K562 (cell line): ENCODE data around the gene MAPK4. TPM values are rescaled to one million over a fixed set of nuclear protein-coding genes. Genes with fewer than 3 reads are reported as not detected.

Experiments
- ATAC-seq: fragments of 200-7000 bp; cut with Tn5 transposase; 3 replicates; pipeline ENCODE4 v1.9.1; 2020; ENCODE audit warnings: moderate library complexity
- BruUV-seq: library from RNA; stranded (reverse); fragments of 400-500 nt; replicated peaks from 2 replicates; lab custom pipeline; 2021; lab: Mats Ljungman, UMichigan
- CTCF ChIA-PET: fragments of 300-600 bp; formaldehyde crosslinking; extraction: SDS; loops from one replicate; lab custom pipeline; 2021; ENCODE audit warnings: low intra/inter-chr PET ratio; lab: Yijun Ruan, JAX
- POLR2A ChIA-PET: fragments of 300-600, 350-650 bp; sonication (Branson Sonifier 250); formaldehyde crosslinking; extraction: SDS; loops from one replicate; lab custom pipeline; 2021; ENCODE audit warnings: antibody characterized with exemption, inconsistent platforms; lab: Yijun Ruan, JAX
- DNase-seq, 4 experiments: peaks; one replicate each; pipeline versions ENCODE4 v3.0.0 to v3.0.0-alpha.2; 2011 to 2018; ENCODE audit warnings: low spot score in 3 of 4, mixed read lengths in 3 of 4; ENCODE audit errors: extremely low read depth in 1 of 4
- FAIRE-seq: peaks from 2 replicates; lab custom pipeline; 2011; peaks lifted over from hg19 to GRCh38; lab: Jason Lieb, UNC
- H2AFZ ChIP-seq: 2 replicates; pipeline ENCODE4 v1.6.0; 2011; ENCODE audit warnings: low read depth, low read length, control low read depth, inconsistent platforms
- H3K27ac ChIP-seq: fragments of 200-600 bp; 3 replicates; pipeline ENCODE4 v1.8.0; 2011; ENCODE audit warnings: low read depth, mild to moderate bottlenecking, control low read depth, inconsistent platforms, low read length, moderate library complexity, mixed read lengths; ENCODE audit errors: extremely low read depth
- H3K27me3 ChIP-seq, 2 experiments: fragments of 300-600 bp in 1 of 2; 2 replicates in 1 of 2; 3 replicates in 1 of 2; pipeline versions ENCODE4 v1.6.0 to v1.8.0; 2011; ENCODE audit warnings: inconsistent platforms in 2 of 2, low read length in 2 of 2, mild to moderate bottlenecking in 1 of 2, mixed read lengths in 1 of 2, moderate library complexity in 1 of 2; ENCODE audit not compliant: control insufficient read depth in 2 of 2, insufficient read depth in 2 of 2
- H3K36me3 ChIP-seq: fragments of 300-600 bp; 3 replicates; pipeline ENCODE4 v1.8.0; 2011; ENCODE audit warnings: mild to moderate bottlenecking, low read length, inconsistent platforms; ENCODE audit not compliant: control insufficient read depth, insufficient read depth
- H3K4me1 ChIP-seq, 2 experiments: fragments of 200-600 bp in 1 of 2; replicated peaks in 1 of 2; 2 replicates in 1 of 2; 3 replicates in 1 of 2; pipeline versions ENCODE4 v1.5.1 to v1.8.0; 2011; ENCODE audit warnings: inconsistent platforms in 2 of 2, low read length in 2 of 2, mild to moderate bottlenecking in 1 of 2, mixed read lengths in 1 of 2, moderate library complexity in 1 of 2; ENCODE audit not compliant: control insufficient read depth in 2 of 2, insufficient read depth in 2 of 2
- H3K4me2 ChIP-seq: 2 replicates; pipeline ENCODE4 v1.6.1; 2011; ENCODE audit warnings: low read length, control low read depth, inconsistent platforms, mixed read lengths; ENCODE audit not compliant: insufficient read depth
- H3K4me3 ChIP-seq: fragments of 200-600 bp; sonication (generic), shearing (Covaris generic); 2 replicates; pipeline ENCODE4 v1.5.1; 2016; ENCODE audit warnings: control low read depth, inconsistent platforms
- H3K79me2 ChIP-seq: fragments of 200-600 bp; 3 replicates; pipeline ENCODE4 v1.8.0; 2011; ENCODE audit warnings: low read length, inconsistent platforms; ENCODE audit not compliant: control insufficient read depth, insufficient read depth
- H3K9ac ChIP-seq, 2 experiments: 2 replicates each; pipeline versions ENCODE4 v1.6.0 to v1.6.1; 2011; ENCODE audit warnings: low read depth in 2 of 2, low read length in 2 of 2, control low read depth in 1 of 2, inconsistent platforms in 1 of 2, mild to moderate bottlenecking in 1 of 2, mixed read lengths in 1 of 2; ENCODE audit not compliant: insufficient read depth in 1 of 2
- H3K9me1 ChIP-seq: one replicate; pipeline ENCODE4 v1.6.0; 2011; ENCODE audit warnings: inconsistent platforms, mild to moderate bottlenecking, low read length, moderate library complexity; ENCODE audit not compliant: control insufficient read depth, insufficient read depth
- H3K9me3 ChIP-seq: replicated peaks from 2 replicates; pipeline ENCODE4 v1.5.1; 2011; ENCODE audit warnings: low read depth, low read length, inconsistent platforms; ENCODE audit not compliant: control insufficient read depth, insufficient read depth
- H4K20me1 ChIP-seq: replicated peaks from 2 replicates; pipeline ENCODE4 v1.6.1; 2011; ENCODE audit warnings: low read length, inconsistent platforms, mixed read lengths; ENCODE audit not compliant: control insufficient read depth, insufficient read depth
- ARID1B ChIP-seq: fragments of 450-650 bp; IDR thresholded peaks from 2 replicates; pipeline ENCODE4 v1.6.1; 2016; ENCODE audit warnings: antibody characterized with exemption, mild to moderate bottlenecking, inconsistent platforms
- ELK3 ChIP-seq: fragments of 450-650 bp; formaldehyde crosslinking; IDR thresholded peaks from 2 replicates; pipeline ENCODE4 v1.4.0; 2020; ENCODE audit warnings: mild to moderate bottlenecking
- HMBOX1 ChIP-seq: sonication (generic); IDR thresholded peaks from 2 replicates; pipeline ENCODE4 v1.6.1; 2016
- KDM5B ChIP-seq: fragments of 200-600 bp; sonication (generic); IDR thresholded peaks from 2 replicates; pipeline ENCODE4 v1.6.1; 2012; ENCODE audit warnings: low read depth, mild to moderate bottlenecking, moderate library complexity, low read length, control low read depth, inconsistent platforms; ENCODE audit not compliant: insufficient replicate concordance
- LARP7 ChIP-seq: fragments of 450-650 bp; IDR thresholded peaks from 2 replicates; pipeline ENCODE4 v1.6.1; 2016
- MYNN ChIP-seq, 2 experiments: sonication (generic); formaldehyde crosslinking in 1 of 2; IDR thresholded peaks; 2 replicates each; pipeline versions ENCODE4 v1.5.0 to v1.6.1; 2016 to 2020; ENCODE audit warnings: antibody characterized with exemption in 1 of 2, missing genetic modification reagents in 1 of 2
- NCOA2 ChIP-seq, 2 experiments: fragments of 450-650 bp; IDR thresholded peaks; 2 replicates each; pipeline ENCODE4 v1.6.1; 2018; ENCODE audit warnings: mild to moderate bottlenecking in 2 of 2, moderate library complexity in 1 of 2; ENCODE audit not compliant: partially characterized antibody in 2 of 2
- SIRT6 ChIP-seq: IDR thresholded peaks from one replicate; pipeline ENCODE4 v1.6.1; 2012; ENCODE audit warnings: low read depth, mild to moderate bottlenecking, control low read depth, inconsistent platforms, low read length, moderate library complexity
- THRAP3 ChIP-seq: fragments of 450-650 bp; IDR thresholded peaks from 2 replicates; pipeline ENCODE4 v1.6.1; 2016; ENCODE audit warnings: mild to moderate bottlenecking, inconsistent platforms, borderline replicate concordance
- ZBTB12 ChIP-seq: fragments of 250-450 bp; sonication (Bioruptor Pico); IDR thresholded peaks from 2 replicates; pipeline ENCODE4 v1.4.0; 2020
- ZNF184 ChIP-seq: sonication (generic); formaldehyde crosslinking; IDR thresholded peaks from 2 replicates; pipeline ENCODE4 v1.5.0; 2020; ENCODE audit warnings: missing genetic modification reagents
- ZNF24 ChIP-seq: fragments of 450-650 bp; IDR thresholded peaks from 2 replicates; pipeline ENCODE4 v1.6.1; 2016
- ZNF263 ChIP-seq: sonication (generic); formaldehyde crosslinking; IDR thresholded peaks from 2 replicates; pipeline ENCODE4 v1.8.0; 2022; ENCODE audit warnings: mild to moderate bottlenecking, missing genetic modification reagents, borderline replicate concordance
- ZNF431 ChIP-seq: sonication (generic); formaldehyde crosslinking; IDR thresholded peaks from 2 replicates; pipeline ENCODE4 v1.8.0; 2022; ENCODE audit warnings: mild to moderate bottlenecking, missing genetic modification reagents
- ZNF592 ChIP-seq: fragments of 450-650 bp; IDR thresholded peaks from 2 replicates; pipeline ENCODE4 v1.6.1; 2017; ENCODE audit warnings: antibody characterized with exemption, mild to moderate bottlenecking
- WGBS: fragments of 100-300 bp; shearing (Covaris generic); methylation state at CpG from one replicate; pipeline ENCODE4 v1.1.6; 2016; ENCODE audit warnings: low coverage, mixed read lengths; ENCODE audit not compliant: insufficient coverage; ENCODE audit errors: missing lambda C conversion rate; 5-methylcytosine and 5-hydroxymethylcytosine counted together
- in situ Hi-C: fragments of 300-500 bp; cut with MboI; formaldehyde crosslinking; loops from 4 replicates; pipeline ENCODE4 v1.15.0; 2018; ENCODE audit warnings: inconsistent platforms, mixed read lengths
- intact Hi-C: fragments of 100-400 bp; cut with micrococcal nuclease; formaldehyde crosslinking; loops from 2 replicates; pipeline ENCODE4 v1.14.2; 2022
- polyA plus RNA-seq, 8 experiments: library from polyadenylated mRNA; depleted of rRNA in 4 of 8; stranded (reverse) in 5 of 8; unstranded in 3 of 8; fragments of >200 nt; fragmentation: Nextera tagmentation in 2 of 8; fragmentation: Illumina TruSeq in 1 of 8; extraction: Ambion mirVana in 2 of 8; extraction: Trizol in 1 of 8; gene quantifications; 2 replicates each; pipeline versions ENCODE4 v1.2.1 to v1.2.3, GENCODE V29; 2011 to 2014; ENCODE audit warnings: inconsistent platforms in 1 of 8, missing spikeins in 1 of 8
- total RNA-seq, 7 experiments: library from RNA; depleted of rRNA in 6 of 7; stranded (reverse); fragments of >200 nt in 6 of 7; fragmentation: Illumina TruSeq in 2 of 7; extraction: Trizol in 2 of 7; gene quantifications; 2 replicates each; pipeline versions ENCODE4 v1.2.1 to v1.2.3, GENCODE V29; 2011 to 2021; ENCODE audit warnings: low replicate concordance in 1 of 7

The MAPK4 gene
- total and polyA plus RNA-seq, 9 of the 15 experiments (the other 6 are each of a cell fraction or from before 2014, with no cell fraction given) = not detected

GRCh38 chr18:50654658-50655550 is 95.0 kb downstream of the MAPK4 start:
- no peak for DNase-seq
- H3K79me2 ChIP-seq = no peaks in the 10 kb centered on the region
- ChIA-PET POLR2A (no interaction called here), CTCF (no interaction called here)
- H4K20me1 ChIP-seq = no peaks in the 10 kb centered on the region
- no peak for ATAC-seq
- H3K27ac ChIP-seq = no peak overlapping the region
- no peak overlapping the region for H3K4me2 ChIP-seq
- peaks cover 0 to 15% of the 10 kb centered on the region in 2 experiments; a peak in 2 of 5 replicates for H3K27me3 ChIP-seq
- H3K4me3 ChIP-seq = no peak overlapping the region
- no peaks in the 10 kb centered on the region for H3K36me3 ChIP-seq
- H2AFZ ChIP-seq = no peak overlapping the region
- FAIRE-seq = no peak
- intact Hi-C loops = no loop called here
- no peaks in the 10 kb centered on the region for H3K9me3 ChIP-seq
- H3K9me1 ChIP-seq = no peaks in the 10 kb centered on the region
- BruUV-seq = no TSS peak
- H3K9ac ChIP-seq = no peak overlapping the region
- in situ Hi-C loops = no loop called here
- H3K4me1 ChIP-seq = no peaks in the 10 kb centered on the region
- WGBS = 2% methylated on average over 15 of the region's 17 CpGs
- no peak for TF ChIP-seq ZNF24
- TF ChIP-seq LARP7 = no peak
- TF ChIP-seq ZNF184 (CRISPR knock-in tag) = no peak
- TF ChIP-seq ZBTB12 (CRISPR knock-in tag) = no peak
- TF ChIP-seq KDM5B = no peak
- no peak for TF ChIP-seq HMBOX1
- TF ChIP-seq ZNF431 (CRISPR knock-in tag) = no peak
- no peak for TF ChIP-seq MYNN (IDR thresholded peaks at IDR 0.05)
- TF ChIP-seq MYNN (CRISPR knock-in tag; IDR thresholded peaks at IDR 0.05) = no peak
- no peak for TF ChIP-seq THRAP3
- TF ChIP-seq NCOA2 (IDR thresholded peaks at IDR 0.05; ENCODE audit: partially characterized antibody in 2 of 2) = no peak
- no peak for TF ChIP-seq ELK3 (CRISPR knock-in tag)
- no peak for TF ChIP-seq ARID1B
- no peak for TF ChIP-seq ZNF263 (CRISPR knock-in tag)
- TF ChIP-seq ZNF592 = no peak
- no peak for TF ChIP-seq SIRT6
